ENCODE results near the gene RAB9A. TPM values are rescaled to one million over a fixed set of nuclear protein-coding genes. Genes with fewer than 3 reads are reported as not detected.

Gene RAB9A
- total RNA-seq, 1 donor from 2014 or later = 26.4 TPM

DNA sequence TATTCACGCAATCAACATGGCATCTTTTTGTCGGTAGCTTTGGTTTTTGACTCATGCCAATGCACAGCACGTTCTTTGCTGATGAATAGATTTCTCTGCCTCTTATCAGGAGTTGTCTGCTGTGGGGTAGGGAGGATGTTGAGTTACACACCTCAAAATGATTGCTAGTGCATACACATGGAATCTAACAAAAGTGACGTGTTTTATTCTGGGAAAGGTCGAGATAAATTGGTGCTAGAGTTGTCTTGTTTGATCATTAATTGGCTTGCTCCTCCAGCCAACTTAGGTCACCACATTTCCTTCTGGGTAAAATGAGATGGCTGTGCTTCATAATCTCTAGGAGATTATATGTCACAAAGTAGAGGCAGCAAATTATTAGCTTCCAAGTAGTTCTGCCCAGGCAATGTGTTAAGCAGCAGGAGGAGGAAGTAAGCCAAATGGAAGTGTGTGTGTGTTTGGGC is 3.9 kb downstream of the RAB9A start:
- Mint-ChIP-seq H3K27me3 (no peaks in the 10 kb centered on the region), H3K27ac (peak overlapping the region; percentile 86), H3K9me3 (no peaks in the 10 kb centered on the region), H3K4me3 (peak overlapping the region; percentile 76), H3K36me3 (peaks cover 9% of the 10 kb centered on the region), H3K4me1 (ENCODE audit: unreplicated experiment) (peaks cover 25% of the 10 kb centered on the region)
- TF ChIP-seq, protein P1, sequence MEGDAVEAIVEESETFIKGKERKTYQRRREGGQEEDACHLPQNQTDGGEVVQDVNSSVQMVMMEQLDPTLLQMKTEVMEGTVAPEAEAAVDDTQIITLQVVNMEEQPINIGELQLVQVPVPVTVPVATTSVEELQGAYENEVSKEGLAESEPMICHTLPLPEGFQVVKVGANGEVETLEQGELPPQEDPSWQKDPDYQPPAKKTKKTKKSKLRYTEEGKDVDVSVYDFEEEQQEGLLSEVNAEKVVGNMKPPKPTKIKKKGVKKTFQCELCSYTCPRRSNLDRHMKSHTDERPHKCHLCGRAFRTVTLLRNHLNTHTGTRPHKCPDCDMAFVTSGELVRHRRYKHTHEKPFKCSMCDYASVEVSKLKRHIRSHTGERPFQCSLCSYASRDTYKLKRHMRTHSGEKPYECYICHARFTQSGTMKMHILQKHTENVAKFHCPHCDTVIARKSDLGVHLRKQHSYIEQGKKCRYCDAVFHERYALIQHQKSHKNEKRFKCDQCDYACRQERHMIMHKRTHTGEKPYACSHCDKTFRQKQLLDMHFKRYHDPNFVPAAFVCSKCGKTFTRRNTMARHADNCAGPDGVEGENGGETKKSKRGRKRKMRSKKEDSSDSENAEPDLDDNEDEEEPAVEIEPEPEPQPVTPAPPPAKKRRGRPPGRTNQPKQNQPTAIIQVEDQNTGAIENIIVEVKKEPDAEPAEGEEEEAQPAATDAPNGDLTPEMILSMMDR (conservative IDR thresholded peaks at IDR 0.05) = no peak
- no peak for DNase-seq (ENCODE audit: extremely low spot score, unreplicated experiment)

DNA sequence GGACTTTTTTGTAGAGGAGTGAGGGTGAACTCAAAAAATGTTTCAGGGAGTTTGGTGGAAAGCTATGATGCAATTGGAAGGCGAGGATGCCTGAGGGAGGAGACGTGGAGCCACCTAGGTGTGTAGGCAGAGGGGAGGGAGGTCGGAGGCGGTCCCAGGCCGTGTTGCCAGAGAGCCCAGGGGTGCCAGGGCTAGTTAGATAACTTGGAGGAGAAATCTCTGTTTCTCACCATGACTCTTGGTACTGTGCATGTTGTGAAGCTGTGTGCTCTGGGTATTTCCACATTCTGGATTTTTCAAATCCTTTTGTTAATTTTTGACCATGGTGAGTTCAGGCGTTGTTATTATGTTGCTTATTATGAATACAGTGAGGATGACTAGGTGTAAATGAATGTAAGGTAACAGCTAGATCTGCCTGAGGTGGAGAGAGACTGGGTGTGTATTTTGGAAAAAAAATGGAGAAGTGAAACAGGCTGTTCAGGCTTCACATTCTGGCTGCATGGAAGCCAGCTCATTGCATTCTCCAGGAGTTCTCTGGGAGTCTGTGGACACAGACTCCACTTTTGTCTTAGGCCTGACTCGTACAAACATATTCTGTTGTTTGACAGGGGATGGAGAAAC is 4.5 kb downstream of the RAB9A start:
- H3K36me3 Mint-ChIP-seq = peaks cover 9% of the 10 kb centered on the region
- H3K9me3 Mint-ChIP-seq = no peaks in the 10 kb centered on the region
- no peak for DNase-seq (ENCODE audit: extremely low spot score, unreplicated experiment)
- H3K4me1 Mint-ChIP-seq (ENCODE audit: unreplicated experiment) = peaks cover 25% of the 10 kb centered on the region
- H3K27me3 Mint-ChIP-seq = no peaks in the 10 kb centered on the region
- TF ChIP-seq, protein P1 (conservative IDR thresholded peaks at IDR 0.05) = no peak
- H3K27ac Mint-ChIP-seq = peak overlapping the region; percentile 86
- peak overlapping the region; percentile 76 for H3K4me3 Mint-ChIP-seq

DNA sequence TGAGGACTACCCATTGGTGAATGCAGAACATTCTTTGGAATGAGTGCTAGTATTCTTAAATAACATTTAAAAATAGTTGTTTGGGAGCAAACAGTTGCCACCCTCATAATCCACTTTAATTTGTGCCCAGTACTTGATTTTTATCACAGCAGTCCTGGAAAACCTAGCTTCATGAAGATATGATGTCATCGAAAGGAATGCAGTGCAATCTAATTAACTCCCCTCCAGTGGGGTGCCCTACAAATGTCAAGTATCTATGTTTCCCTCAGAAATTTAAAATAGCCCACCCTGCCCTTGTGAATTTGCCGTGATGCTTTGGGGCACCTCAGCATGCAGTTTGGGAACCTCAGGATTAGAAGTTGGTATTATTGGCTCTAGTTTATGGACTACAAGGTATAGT is 5.4 kb downstream of the RAB9A start:
- peaks cover 9% of the 10 kb centered on the region for H3K36me3 Mint-ChIP-seq
- H3K4me3 Mint-ChIP-seq = no peak overlapping the region
- DNase-seq (ENCODE audit: extremely low spot score, unreplicated experiment) = no peak
- no peak overlapping the region for H3K27ac Mint-ChIP-seq
- no peaks in the 10 kb centered on the region for H3K9me3 Mint-ChIP-seq
- no peaks in the 10 kb centered on the region for H3K27me3 Mint-ChIP-seq
- TF ChIP-seq, protein P1 (conservative IDR thresholded peaks at IDR 0.05) = no peak
- peaks cover 25% of the 10 kb centered on the region for H3K4me1 Mint-ChIP-seq (ENCODE audit: unreplicated experiment)

DNA sequence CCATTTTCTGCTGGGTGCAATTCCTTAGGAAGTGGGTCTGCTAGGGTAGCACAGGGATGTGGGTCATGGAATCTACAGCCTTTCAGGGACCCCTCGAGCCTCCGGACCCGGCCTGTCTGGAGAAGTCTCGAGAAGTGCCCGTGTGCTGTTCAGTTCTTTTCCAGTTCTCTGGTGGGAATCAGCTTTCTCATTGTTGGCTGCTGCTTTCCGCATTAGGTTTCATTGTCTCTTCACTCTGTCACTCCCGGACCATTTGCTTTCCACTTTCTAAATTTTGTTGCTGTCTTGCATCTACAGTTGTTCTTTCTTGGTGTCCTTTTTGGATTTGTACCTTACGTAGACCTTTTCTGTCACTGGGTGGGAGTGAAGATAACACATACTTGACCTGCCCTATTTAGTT is 6.1 kb downstream of the RAB9A start:
- Mint-ChIP-seq H3K36me3 (peaks cover 9% of the 10 kb centered on the region), H3K27me3 (no peaks in the 10 kb centered on the region), H3K4me3 (no peak overlapping the region), H3K9me3 (no peaks in the 10 kb centered on the region), H3K4me1 (ENCODE audit: unreplicated experiment) (peaks cover 25% of the 10 kb centered on the region), H3K27ac (peak overlapping the region; percentile 17)
- DNase-seq (ENCODE audit: extremely low spot score, unreplicated experiment) = no peak
- TF ChIP-seq, protein P1 (conservative IDR thresholded peaks at IDR 0.05) = no peak

DNA sequence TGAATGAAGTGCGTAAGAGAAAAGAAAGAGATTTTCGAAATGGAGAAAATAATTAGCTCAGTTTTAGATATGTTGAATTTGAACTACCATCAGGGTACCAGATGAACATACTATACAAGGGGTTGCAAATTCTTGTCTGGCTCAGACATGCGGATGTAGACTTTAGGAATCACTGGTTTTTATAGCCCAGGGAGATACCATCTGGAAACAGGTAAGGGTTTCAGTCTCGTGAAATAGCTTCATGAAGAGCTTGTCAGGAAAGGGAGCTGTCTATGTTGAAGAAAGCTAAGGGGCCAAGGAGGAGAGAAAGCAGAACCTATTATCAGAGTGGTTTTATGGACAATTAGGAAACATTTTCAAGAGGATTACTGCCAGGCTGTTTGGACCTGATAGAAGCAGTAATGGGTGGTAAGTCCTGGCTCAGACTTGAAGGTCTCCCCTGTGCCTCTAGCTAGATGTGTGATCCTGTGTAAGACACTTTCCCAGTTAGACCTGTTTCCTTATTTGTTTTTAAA is 6.7 kb downstream of the RAB9A start:
- no peak for DNase-seq (ENCODE audit: extremely low spot score, unreplicated experiment)
- H3K4me3 Mint-ChIP-seq = no peak overlapping the region
- H3K27ac Mint-ChIP-seq = peak overlapping the region; percentile 17
- peaks cover 9% of the 10 kb centered on the region for H3K36me3 Mint-ChIP-seq
- H3K27me3 Mint-ChIP-seq = no peaks in the 10 kb centered on the region
- H3K4me1 Mint-ChIP-seq (ENCODE audit: unreplicated experiment) = peaks cover 21% of the 10 kb centered on the region
- TF ChIP-seq, protein P1 (conservative IDR thresholded peaks at IDR 0.05) = no peak
- H3K9me3 Mint-ChIP-seq = no peaks in the 10 kb centered on the region
